NCI-H2196 (cell line): ENCODE data around the gene CEP44.
A peak's percentile ranks its signal among the peaks of the same experiment; 100 is the strongest.
"Not testable (repeated sequence)": the region's sequence is repeated elsewhere in the genome, so short reads cannot be mapped to it uniquely, and the experiment has no call there.

Experiments used
- DNase-seq: peaks from one replicate; lab custom pipeline; 2025; ENCODE audit not compliant: unreplicated experiment; lab: John Stamatoyannopoulos, UW

Gene CEP44

GRCh38 chr4:174278467-174278866 is 5.2 kb upstream of the CEP44 start:
- peak; percentile 27 for DNase-seq

DNA sequence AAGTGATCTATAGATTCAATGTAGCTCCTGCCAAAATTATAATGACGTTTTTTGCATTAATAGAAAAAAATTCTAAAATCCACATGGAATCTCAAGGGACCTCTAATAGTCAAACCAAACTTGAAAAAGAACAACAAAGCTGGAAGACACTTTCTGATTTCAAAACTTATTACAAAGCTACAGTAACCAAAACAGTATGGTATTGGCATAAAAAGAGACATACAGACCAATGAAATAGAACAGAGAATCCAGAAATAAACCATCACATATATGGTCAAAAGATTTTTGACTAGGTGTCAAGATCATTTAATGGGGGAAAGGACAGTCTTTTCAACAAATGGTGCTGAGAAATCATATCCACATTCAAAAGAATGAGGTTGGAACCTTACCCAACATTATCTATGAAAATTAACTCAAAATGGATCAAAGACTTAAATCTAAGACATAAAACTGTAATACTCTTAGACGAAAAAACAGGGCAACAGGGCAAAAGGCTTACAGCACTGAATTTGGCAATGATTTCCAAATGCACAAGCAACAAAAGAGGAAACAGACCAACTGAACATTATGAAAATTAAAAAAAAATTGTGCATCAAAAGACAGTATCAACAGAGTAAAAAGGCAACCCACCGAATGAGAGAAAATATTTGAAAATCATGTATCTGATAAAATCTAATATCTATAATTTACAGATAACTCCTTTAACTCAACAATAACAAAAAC is 4.1 kb upstream of the CEP44 start:
- no peak for DNase-seq

DNA sequence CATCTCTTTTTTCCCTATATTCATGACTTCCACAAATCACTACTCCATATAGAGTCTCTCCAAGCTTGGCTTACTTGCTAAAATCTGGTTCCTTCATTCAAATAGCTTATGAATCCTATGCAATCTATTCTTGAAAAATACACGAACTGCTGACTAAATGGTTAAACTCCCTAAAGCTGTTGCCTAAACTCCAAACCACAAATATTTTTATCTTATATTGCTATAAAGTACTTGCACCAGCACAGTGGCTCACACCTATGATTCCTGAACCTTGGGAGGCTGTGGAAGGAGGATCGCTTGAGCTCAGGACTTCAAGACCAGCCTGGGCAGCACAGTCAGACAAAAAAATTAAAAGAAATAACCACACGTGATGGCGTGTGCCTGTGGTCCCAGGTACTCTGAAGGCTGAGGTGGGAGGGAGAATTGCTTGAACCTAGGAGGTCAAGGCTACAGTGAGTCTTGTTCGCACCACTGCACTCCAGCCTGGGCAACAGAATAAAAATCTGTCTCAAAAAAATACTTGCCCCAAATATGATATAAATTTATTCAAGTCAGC is 2.5 kb upstream of the CEP44 start:
- DNase-seq, result no peak

GRCh38 chr4:174281901-174282300 is 1.8 kb upstream of the CEP44 start:
- DNase-seq, result no peak

- peak; percentile 66 for DNase-seq
Measured at GRCh38 chr4:174282836-174283506, 740 bp upstream of the CEP44 start.

GRCh38 chr4:174284487-174284886 is 776 bp downstream of the CEP44 start:
- no peak for DNase-seq

DNA sequence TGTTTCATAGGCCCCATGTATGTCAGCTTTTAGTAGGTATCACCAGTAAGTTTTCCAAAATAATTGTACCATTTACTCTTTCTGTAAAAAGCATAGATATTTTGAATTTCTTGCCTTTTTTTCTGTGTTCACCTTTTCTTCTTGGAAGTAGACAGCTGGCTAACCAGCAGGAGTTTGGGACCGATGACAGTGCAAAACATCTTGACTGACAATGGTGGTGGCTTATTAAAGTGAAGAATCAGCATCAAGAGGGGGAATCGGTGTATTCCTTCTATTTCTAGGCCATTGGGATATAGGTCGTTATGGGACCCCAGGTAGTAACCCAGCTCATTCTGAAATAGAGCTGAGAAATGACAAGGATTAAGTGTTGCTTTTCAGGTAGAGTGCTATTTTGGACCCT is 3.2 kb downstream of the CEP44 start:
- no peak for DNase-seq

DNA sequence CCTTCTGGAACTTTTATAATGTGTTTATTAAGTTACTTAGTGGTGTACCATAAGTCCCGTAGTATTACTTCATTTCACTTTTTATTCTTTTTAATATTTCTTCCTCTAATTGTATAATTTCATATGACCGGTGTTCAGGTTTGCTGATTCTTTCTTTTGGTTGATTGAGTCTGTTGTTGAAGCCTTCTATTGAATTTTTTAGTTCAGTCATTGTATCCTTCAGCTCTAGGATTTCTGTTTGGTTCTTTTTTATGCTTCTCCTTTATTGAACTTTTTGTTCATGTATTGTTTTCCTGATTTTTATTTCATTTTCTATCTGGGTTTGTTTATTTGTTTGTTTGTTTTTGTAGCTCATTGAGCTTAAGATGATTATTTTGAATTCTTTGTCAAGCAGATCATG is 8.8 kb downstream of the CEP44 start:
- no peak for DNase-seq

- not testable (repeated sequence) for DNase-seq
Measured at GRCh38 chr4:174294641-174295040, 10.9 kb downstream of the CEP44 start.

DNA sequence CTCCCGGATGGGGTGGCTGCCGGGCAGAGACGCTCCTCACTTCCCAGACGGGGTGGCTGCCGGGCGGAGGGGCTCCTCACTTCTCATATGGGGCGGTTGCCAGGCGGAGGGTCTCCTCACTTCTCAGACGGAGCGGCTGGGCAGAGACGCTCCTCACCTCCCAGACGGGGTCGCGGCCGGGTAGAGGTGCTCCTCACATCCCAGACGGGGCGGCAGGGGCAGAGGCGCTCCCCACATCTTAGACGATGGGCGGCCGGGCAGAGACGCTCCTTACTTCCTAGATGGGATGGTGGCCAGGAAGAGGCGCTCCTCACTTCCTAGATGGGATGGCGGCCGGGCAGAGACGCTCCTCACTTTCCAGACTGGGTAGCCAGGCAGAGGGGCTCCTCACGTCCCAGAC is 11.4 kb downstream of the CEP44 start:
- DNase-seq, result not testable (repeated sequence)

DNA sequence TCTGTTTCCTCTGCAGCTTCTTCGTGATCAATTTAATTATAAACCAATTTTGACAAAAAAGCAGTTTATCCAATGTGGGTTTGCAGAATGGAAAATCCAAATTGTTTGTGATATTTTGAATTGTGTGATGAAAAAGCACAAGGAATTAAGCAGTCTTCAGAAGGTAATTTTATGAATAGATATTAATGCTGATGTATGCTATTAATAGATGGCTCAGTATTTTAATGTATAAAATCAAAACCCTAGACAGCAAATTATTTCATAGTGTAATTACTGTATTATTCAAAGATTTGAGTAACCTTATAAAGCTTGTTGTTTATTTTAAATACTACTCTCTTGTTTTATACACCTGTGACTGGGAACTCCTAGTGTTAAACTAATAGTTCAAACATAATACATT is 20.0 kb downstream of the CEP44 start:
- no peak for DNase-seq

- DNase-seq, result no peak
Measured at GRCh38 chr4:174304664-174305063, 21.0 kb downstream of the CEP44 start.

GRCh38 chr4:174305961-174306360 is 22.2 kb downstream of the CEP44 start:
- no peak for DNase-seq

GRCh38 chr4:174307694-174308093 is 24.0 kb downstream of the CEP44 start:
- no peak for DNase-seq

DNA sequence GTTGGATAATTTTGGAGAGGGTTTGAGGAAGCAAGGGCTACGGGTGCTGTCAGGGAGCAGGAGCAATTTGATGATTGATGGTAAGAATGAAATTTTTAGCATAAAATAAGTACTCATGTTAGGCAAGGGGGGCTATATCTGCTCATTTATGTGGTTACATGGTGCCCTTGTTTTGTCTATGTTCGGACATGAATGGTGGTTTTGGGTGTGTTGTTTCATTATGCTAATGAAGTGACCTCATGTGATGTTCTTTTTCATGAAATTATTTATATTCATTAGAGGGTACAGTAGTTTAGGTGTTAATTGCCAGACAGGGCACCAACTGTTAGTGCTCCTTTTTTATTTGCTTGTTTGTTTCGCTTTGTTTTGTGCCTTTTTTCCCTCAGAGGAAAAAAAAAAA is 29.3 kb downstream of the CEP44 start:
- no peak for DNase-seq

DNA sequence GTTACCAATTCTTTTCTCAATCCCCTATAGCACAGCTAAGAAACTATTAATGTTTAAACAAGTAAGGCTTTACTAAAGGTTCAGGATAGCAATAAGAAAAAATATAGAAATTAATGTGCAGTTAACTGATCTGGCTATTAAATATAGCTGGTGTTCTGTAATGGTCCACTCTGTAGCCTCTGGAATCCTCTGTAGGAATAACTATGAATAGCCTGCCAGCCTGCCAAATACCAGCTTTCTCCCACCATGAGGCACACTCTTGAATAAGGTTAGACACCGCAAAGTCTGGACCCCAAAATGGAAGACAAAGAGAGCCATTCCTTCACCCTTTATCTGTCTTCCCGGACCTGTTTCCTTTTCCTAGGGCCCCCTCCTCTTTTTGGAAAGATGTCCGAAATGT is 30.6 kb downstream of the CEP44 start:
- no peak for DNase-seq

- no peak for DNase-seq
Measured at GRCh38 chr4:174314770-174315169, 31.1 kb downstream of the CEP44 start.

GRCh38 chr4:174316546-174316945 is 32.8 kb downstream of the CEP44 start:
- no peak for DNase-seq

DNA sequence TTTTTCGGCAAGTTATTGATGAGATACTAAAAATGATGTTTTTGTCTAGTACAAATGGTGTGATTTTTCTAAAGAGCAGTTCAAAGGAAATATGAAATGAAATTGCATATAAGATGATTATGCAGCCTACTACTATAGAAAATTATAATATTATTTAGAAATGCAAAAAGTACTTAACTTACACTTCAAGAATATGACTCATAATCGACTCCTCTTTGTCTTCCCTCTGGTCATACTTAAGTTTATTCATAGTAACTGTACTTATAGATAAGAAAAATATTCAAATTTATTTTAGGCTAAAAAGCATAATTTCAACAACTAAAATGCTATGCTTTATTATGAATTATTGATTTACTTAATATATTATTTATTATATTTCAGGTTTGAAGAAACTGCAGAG is 33.2 kb downstream of the CEP44 start:
- DNase-seq, result no peak

- peak; percentile 9 for DNase-seq
Measured at GRCh38 chr4:174317531-174317930, 33.8 kb downstream of the CEP44 start.

- DNase-seq, result peak; percentile 1
Measured at GRCh38 chr4:174318829-174319764, 35.4 kb downstream of the CEP44 start.
